Jurkat, Clone E6-1 (cell line): ENCODE data around the gene NOVA2. TPM values are rescaled to one million over a fixed set of nuclear protein-coding genes. Genes with fewer than 3 reads are reported as not detected.

ENCODE experiments used
- DNase-seq: peaks from one replicate; pipeline ENCODE4 v3.0.0-alpha.2; 2011; ENCODE audit warnings: low read depth, low spot score
- H3K4me3 ChIP-seq: 2 replicates; pipeline ENCODE4 v1.5.1; 2011; ENCODE audit warnings: mild to moderate bottlenecking, low read length, control low read depth, moderate library complexity
- polyA plus RNA-seq: library from polyadenylated mRNA; unstranded; fragments of >200 nt; gene quantifications from one replicate; pipeline ENCODE4 v1.2.1, GENCODE V29; 2012; ENCODE audit warnings: missing spikeins; ENCODE audit not compliant: insufficient read length, insufficient read depth

The NOVA2 gene
- not detected for polyA plus RNA-seq

DNA sequence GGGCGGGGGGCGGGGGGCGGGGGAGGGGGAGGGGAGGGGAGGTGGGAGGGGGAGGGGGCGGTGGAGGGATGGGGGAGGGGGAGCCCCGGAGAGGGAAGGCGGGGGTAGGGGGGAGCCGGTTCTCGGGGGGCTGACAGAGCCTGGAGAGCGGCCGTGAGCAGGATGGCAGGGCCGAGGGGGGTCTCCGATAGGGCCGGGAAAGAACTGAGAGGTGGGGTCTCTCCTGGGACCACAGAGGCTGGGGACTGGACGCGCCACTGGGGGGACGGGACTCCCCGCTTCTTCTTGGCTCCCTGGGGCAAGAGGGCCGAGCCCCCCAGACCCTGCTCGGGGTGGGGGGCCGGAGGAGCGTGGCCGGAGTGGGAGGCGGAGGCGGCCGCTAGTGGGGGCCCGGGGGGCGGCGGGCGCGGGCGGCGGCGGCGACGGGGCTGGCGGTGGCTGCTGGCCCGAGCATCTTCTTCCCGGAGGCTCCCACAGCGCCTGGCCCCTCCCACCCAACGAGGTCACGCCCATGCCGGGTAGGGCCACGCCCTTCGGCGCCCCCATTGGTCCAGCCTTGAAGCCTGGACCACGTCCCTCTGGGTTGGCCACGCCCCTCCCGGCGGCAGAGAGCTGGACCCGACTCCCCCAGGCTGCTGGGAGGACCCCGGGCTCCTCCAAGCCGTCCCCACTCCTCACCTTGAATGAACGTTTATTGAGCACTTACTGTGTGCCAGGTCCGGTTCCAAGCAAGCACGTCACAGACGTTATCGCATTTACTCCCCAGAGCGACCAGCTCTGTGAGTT lies at the start of gene NOVA2:
Gene NOVA2 (minus strand): TSS at position 313 of the 786 bp plus-strand sequence. CDS start 514 bp downstream, outside the sequence.
- H3K4me3 ChIP-seq: no peak within 1 kb of the TSS
- no peak for DNase-seq

DNA sequence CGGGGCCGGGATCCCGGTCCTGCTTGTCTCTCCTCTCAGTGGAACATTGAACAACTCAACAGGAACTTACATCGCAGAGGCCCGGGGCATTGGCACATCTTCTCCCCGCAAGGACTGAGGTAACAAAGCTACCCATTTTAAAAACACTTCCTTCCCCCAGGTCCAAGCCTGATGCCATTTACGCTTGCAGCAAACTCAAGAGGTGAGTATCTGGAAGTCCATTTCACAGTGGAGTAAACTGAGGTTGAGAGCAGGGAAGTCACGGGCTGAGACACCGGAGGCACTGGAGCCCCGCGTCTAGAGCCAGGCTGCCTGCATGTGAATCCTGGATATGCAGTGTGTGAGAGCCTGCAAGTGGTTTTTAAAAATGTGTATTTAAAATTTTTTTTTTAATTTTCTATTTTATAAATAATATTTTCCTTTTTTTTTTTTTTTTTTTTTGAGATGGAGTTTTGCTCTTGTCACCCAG lies 49.7 kb upstream of the NOVA2 start:
- no peak overlapping the region for H3K4me3 ChIP-seq
- no peak for DNase-seq

DNA sequence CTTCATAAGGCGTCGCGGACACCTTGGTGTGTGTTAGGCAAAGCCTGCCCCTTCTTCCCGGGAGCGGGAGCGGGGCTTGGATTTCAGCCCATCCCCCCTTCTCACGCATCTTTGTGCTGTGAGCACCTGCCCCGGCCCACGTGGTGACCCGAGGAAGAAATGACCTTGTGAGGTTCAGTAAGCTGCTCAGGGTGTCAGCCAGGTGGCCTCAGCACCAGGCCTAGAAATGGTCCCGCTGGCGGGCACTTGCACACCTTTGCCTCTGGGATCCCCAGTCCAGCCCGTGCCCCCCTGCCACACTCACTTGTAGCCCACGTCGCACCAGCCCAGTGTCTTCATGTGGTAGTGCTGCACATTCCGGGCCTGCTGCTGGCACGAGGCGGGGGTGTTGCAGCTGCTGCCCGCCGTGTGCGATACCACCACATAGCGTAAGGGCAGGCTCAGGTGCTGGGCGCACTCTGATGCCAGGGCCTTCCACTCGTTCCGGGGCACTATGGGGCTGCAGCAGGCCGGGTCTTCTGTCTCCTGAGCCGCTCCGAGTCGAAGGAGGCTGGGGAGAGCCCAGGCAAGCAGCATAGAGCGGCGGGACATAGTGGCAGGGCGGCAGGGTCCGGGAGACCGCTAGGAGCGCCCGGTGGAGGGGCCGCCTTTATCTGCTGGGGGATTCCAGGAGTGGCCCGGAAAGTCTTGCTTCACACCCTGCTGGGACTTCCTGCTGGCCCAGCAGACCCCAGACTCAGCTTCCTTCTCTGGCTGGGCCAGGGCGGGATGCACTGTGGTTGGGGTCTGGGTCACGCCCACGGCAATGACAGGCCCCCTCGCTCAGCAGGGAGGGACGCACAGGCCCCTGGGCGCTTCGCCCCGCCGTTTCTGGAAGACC lies 49.0 kb upstream of the NOVA2 start, which contains the start of gene PGLYRP1:
Gene PGLYRP1 (minus strand): TSS at position 623 of the 880 bp plus-strand sequence. CDS start 32 bp downstream, at position 591.
- no peak within 1 kb of the TSS for H3K4me3 ChIP-seq
- no peak for DNase-seq

GRCh38 chr19:46022061-46022430 lies 48.4 kb upstream of the NOVA2 start:
- DNase-seq: no peak
- H3K4me3 ChIP-seq: no peak overlapping the region

DNA sequence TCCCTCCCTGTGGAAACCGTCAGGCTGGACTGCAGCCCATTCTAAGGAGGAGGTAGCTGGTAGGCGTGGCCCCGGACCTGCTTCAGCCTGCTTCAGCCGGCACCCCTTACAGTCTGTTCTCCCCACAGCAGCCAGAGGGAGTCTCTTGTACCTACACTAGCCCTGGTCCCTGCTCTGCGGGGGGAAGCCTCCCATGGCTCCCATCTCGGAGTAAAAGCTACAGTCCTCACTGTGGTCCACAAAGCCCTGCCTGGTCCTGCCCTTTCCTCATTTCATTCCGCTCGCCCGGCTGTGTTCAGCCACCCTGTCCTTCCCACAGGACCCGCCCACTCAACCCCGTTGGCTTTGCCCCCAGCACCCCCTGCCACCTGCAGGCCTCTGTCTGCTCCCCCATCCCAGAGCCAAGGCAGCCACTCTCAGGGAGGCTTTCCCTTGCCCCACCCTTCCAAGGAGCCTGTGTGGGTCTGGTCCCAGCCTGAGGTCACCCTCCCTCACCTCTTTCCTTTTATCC lies 47.9 kb upstream of the NOVA2 start:
- DNase-seq: no peak
- H3K4me3 ChIP-seq: no peak overlapping the region

- H3K4me3 ChIP-seq: no peak overlapping the region
- no peak for DNase-seq
Observed at GRCh38 chr19:46020819-46021125, 47.1 kb upstream of the NOVA2 start.

GRCh38 chr19:46019270-46019669 lies 45.6 kb upstream of the NOVA2 start:
- no peak overlapping the region for H3K4me3 ChIP-seq
- no peak for DNase-seq

GRCh38 chr19:46018729-46019251 lies 45.1 kb upstream of the NOVA2 start:
- no peak overlapping the region for H3K4me3 ChIP-seq
- DNase-seq: no peak

- H3K4me3 ChIP-seq: no peak overlapping the region
- DNase-seq: no peak
Observed at GRCh38 chr19:46017874-46018675, 44.4 kb upstream of the NOVA2 start.

DNA sequence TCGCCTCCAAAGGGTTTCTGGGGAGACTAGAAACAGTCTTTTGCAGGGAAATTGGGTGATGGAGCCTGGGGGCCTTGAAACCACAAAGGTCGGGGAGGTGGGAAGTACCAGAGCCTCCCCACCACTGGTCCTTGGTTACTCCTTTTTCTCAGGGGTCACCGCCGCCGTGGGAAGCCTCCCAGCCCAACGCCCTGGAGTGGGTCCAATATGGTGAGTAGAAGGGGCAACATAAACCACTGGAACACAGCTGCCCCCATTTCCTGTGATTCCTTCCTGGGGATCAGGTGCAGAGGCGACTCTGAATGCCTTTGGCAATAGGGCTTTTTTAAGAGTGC lies 43.4 kb upstream of the NOVA2 start:
- DNase-seq: no peak
- no peak overlapping the region for H3K4me3 ChIP-seq

DNA sequence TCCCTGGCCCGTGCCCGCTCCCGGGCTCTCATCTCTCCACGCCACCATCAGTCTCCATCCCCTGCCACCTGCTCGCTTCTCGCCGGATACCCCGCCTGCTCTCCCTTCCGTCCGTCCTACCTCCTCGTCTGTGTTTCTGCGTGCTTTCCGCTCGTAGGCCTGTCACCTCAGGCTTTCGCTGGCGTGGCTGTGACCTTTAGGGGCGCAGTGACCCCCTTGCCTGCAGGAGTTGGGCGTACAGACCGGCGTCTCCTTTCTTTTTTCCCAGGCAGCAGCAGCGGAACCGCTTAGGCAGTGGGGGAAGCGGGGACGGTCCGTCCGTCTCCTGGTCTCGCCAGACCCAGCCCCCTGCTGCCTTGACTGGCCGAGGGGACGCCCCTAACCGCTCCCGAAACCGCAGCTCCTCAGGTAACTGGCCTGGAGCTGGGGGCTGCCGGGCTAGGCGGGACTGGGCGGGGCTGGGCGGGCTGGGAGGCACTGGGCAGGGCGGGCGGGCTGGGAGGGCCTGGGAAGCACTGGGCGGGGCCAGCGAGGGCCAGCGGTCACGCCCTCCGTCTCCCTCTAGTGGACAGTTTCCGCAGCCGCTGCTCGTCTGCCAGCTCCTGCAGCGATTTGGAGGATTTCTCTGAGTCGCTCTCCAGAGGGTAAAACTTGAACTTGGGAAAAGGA lies 42.9 kb upstream of the NOVA2 start:
- H3K4me3 ChIP-seq: no peak overlapping the region
- peak; percentile 50 for DNase-seq

DNA sequence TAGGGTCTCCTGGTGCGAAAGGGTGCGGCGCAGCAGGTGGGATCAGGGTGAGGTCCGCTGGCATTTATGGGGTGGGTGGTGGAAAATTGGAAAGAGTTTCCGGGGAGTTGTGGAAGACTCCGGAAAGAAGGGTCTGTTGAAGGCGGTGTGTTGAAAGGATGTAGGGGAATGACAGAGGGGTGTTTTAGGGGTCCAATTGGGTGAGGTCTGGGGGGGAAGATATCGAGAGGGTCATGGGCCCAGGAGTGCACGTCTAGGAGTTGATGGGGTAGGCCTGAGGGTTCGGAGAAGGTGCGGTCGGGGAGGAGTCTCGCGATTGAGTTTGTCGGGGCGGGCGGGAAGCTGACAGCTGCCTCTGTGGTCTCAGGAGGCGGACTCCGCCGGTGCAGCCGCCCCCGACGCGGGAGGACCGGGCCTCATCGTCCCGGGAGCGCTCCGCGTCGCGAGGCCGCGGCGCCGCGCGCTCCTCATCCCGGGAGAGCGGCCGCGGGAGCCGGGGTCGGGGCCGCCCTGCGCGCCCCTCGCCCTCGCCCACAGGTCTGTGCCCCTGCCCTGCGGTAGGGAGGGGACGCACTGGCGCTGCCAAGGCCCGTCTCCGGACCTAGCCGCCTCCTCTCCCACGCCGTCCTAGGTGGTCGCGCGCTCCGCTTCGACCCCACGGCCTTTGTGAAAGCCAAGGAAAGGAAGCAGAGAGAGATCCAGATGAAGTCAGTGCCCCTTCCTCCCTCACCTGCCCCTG lies 42.2 kb upstream of the NOVA2 start:
- no peak overlapping the region for H3K4me3 ChIP-seq
- no peak for DNase-seq

DNA sequence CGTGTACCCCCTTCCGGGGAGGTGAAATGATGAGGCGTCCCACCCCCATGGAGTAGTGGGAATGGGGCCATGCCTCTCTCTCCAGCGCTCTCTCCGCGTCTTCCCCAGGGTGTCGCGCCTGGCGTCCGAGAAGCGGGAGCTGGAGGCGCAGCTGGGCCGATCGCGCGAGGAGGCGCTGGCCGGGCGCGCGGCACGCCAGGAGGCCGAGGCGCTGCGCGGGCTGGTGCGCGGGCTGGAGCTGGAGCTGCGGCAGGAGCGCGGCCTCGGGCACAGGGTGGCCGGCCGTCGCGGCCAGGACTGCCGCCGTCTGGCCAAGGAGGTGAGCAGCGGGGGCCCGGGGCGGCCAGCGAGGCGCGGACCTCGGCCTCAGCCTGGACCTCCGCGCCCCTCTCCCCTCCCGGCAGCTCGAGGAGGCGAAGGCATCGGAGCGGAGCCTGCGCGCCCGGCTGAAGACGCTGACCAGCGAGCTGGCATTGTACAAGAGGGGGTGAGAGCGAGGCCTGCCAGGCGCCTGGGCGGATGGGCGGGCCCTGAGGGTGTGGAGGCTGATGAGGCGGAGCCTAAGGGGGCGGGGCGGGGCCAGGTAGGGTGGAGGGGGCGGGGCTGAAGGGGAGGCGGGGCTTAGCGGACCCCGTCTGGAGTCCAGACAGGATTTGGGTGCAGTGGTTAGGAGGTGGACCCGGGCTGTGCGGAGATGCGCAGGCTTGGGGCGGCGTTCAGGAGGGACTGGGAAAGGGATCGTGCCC lies 41.4 kb upstream of the NOVA2 start:
- no peak overlapping the region for H3K4me3 ChIP-seq

GRCh38 chr19:46014534-46014933 lies 40.9 kb upstream of the NOVA2 start:
- no peak overlapping the region for H3K4me3 ChIP-seq
- no peak for DNase-seq

More for the DNA sequence above, 41.4 kb upstream of the NOVA2 start:
- DNase-seq: no peak

DNA sequence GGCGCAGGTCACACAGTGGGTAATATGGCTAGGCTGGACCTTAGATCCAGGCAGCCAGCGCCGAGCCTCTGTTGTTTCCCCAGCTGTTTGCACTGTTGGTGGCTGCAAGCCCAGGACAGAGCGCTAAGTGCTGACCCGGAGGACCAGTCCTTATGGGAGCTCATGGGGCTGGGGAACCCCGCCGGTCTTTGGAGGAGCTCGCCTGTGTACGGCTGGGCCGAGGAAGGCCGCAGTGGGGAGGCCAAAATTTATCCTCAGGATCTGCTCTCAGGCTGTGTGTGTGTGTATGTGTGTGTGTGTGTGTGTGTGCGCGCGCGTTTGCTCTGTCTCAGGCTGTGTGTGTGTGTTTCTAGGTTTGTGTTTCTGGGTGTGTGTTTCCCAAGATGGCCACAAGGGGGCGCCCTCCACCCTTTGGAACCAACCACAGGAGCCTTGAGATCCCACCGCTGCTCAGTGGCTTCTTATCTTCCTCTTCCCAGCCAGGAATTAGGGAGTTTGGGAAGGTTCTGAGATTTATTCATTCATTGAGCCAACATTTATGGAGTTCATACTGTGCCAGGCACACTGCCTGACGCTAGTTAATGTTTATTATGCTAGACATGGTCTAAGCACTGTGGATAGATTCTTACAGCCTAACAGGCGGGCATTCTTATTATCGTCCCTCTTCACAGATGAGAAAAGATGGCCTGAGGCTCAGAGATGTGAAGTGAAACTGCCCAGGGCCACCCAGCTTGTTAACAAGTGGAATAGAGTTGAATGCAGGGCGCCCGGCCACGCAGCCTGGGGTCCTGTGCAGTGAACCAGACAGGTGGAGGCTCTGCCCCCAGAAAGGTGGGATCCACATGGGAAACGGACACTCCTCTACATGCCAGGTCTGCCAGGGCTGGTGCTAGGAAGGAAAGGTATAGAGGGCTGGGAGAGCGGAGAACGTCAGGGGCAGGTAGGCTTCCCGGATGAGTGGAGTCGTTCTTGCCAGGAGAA lies 36.2 kb upstream of the NOVA2 start:
- peak; percentile 55 for DNase-seq
- no peak overlapping the region for H3K4me3 ChIP-seq

- H3K4me3 ChIP-seq: no peak overlapping the region
- no peak for DNase-seq
Observed at GRCh38 chr19:46006411-46006810, 32.7 kb upstream of the NOVA2 start.
